Activated CD4-positive, CD25-positive, alpha-beta regulatory T cell (primary cell): ENCODE data around the gene SCRN2.
A peak's percentile ranks its signal among the peaks of the same experiment; 100 is the strongest.

ENCODE experiments used
- DNase-seq, 4 experiments: peaks; one replicate each; lab custom pipeline; 2025; lab: John Stamatoyannopoulos, UW

The SCRN2 gene

GRCh38 chr17:47840742-47841487 lies at the start of gene SCRN2:
SCRN2 (minus strand) TSS chr17:47841273; CDS start chr17:47840843, 430 bp downstream.
- DNase-seq: peak; percentile 59 to 81 (median 70)

- DNase-seq: peak; percentile 82 to 97 (median 90)
Observed at GRCh38 chr17:47889734-47890529, 48.9 kb upstream of the SCRN2 start.

- no peak for DNase-seq
Observed at GRCh38 chr17:47888293-47888692, 47.2 kb upstream of the SCRN2 start.

GRCh38 chr17:47884905-47885730 lies 44.0 kb upstream of the SCRN2 start:
- peak in 1 of 4 experiments; percentile 6 for DNase-seq

GRCh38 chr17:47884427-47884740 lies 43.3 kb upstream of the SCRN2 start:
- DNase-seq: no peak

GRCh38 chr17:47883589-47884426 lies 42.7 kb upstream of the SCRN2 start:
- DNase-seq: no peak

GRCh38 chr17:47882695-47883588 lies 41.9 kb upstream of the SCRN2 start:
- DNase-seq: no peak

- DNase-seq: no peak
Observed at GRCh38 chr17:47882247-47882646, 41.2 kb upstream of the SCRN2 start.

GRCh38 chr17:47879776-47880454 lies 38.8 kb upstream of the SCRN2 start:
- no peak for DNase-seq

GRCh38 chr17:47879028-47879585 lies 38.0 kb upstream of the SCRN2 start:
- DNase-seq: no peak

- DNase-seq: no peak
Observed at GRCh38 chr17:47878203-47879027, 37.3 kb upstream of the SCRN2 start.

GRCh38 chr17:47877368-47878034 lies 36.4 kb upstream of the SCRN2 start:
- no peak for DNase-seq

GRCh38 chr17:47875011-47875985 lies 34.2 kb upstream of the SCRN2 start:
- no peak for DNase-seq

- DNase-seq: no peak
Observed at GRCh38 chr17:47873200-47874090, 32.4 kb upstream of the SCRN2 start.

GRCh38 chr17:47872651-47873161 lies 31.6 kb upstream of the SCRN2 start:
- DNase-seq: no peak
